Measurements from ENCODE around the gene ARRB1.
"Not testable (repeated sequence)": the region's sequence is repeated elsewhere in the genome, so short reads cannot be mapped to it uniquely, and the experiment has no call there.

ARRB1 gene

DNA sequence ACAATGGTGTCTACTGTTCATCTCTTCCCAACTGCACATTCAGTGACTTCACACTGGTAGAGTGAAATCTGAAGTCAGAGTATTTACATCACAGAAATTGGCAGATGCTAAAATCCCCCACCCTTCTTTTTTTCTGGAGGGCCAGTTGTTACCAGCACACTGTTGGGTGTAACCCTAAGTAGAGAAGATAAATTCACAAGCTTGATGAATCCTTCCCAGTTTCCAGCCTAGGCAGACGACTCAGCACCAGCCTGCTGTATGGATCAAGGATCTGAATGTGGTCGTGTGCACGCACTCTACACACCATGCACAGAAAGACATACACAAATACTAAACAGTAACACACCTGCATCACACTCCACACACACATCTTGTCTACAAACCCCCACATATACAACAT is 46.0 kb downstream of the ARRB1 start:
- no peak overlapping the region for H3K27ac ChIP-seq
- CTCF ChIA-PET, result no interaction called here
- TF ChIP-seq, protein P1, sequence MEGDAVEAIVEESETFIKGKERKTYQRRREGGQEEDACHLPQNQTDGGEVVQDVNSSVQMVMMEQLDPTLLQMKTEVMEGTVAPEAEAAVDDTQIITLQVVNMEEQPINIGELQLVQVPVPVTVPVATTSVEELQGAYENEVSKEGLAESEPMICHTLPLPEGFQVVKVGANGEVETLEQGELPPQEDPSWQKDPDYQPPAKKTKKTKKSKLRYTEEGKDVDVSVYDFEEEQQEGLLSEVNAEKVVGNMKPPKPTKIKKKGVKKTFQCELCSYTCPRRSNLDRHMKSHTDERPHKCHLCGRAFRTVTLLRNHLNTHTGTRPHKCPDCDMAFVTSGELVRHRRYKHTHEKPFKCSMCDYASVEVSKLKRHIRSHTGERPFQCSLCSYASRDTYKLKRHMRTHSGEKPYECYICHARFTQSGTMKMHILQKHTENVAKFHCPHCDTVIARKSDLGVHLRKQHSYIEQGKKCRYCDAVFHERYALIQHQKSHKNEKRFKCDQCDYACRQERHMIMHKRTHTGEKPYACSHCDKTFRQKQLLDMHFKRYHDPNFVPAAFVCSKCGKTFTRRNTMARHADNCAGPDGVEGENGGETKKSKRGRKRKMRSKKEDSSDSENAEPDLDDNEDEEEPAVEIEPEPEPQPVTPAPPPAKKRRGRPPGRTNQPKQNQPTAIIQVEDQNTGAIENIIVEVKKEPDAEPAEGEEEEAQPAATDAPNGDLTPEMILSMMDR (conservative IDR thresholded peaks at IDR 0.05; ENCODE audit: low read depth), result no peak
- POLR2A ChIA-PET (ENCODE audit: low non-redundant PET), result no interaction called here
- no peak for DNase-seq (ENCODE audit: low spot score)

DNA sequence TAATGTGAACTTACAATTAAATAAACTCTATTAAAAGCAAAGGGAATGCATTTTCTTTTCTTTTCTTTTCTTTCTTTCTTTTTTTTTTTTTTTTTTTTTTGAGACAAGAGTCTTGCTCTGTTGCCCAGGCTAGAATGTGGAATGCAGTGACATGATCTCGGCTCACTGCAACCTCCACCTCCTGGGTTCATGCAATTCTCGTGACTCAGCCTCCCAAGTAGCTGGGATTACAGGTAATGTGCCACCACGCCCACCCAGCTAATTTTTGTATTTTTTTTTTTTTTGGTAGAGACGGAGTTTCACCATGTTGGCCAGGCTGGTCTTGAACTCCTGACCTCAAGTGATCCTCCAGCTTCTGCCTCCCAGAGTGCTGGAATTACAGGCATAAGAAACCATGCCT is 46.5 kb downstream of the ARRB1 start:
- CTCF ChIA-PET, result interaction anchor here (0.5 kb wide), 1 partner anchor 31 kb away, joined by 3 read pairs; no protein-coding TSS in a partner anchor
- POLR2A ChIA-PET (ENCODE audit: low non-redundant PET); H3K27ac ChIP-seq; DNase-seq (ENCODE audit: low spot score): not testable (repeated sequence)

DNA sequence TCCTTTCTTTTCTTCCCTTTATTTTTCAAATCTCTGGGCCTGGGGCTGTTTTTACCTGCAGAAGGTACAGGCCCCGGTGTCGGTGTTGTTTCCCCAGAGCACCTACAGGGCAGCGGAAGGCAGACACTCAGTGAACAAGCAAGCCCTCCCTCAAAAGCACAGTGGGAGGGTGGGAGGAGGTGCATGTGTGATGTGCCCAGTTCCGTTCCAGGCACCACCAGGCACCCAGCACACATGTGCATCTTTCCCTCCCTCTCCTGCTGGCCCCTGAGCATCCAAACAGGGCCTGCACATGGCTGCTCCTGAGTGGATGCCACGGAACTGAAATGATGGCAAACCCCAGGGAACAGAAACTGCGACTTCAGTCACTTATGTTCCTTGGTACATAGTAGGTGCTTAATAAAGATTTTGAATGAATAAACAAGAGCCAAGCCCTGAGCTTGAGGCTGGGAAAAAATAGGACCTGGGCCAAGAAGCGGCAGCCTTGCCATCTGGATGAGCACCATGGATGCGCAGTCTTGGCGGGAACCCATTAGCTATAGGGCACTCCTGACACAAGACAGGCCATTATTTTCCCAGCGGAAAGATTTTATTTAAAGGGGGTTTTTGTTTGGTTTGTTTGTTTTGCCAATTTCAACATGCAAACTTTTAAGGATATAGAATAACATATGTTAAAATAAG is 47.8 kb downstream of the ARRB1 start:
- H3K27ac ChIP-seq, result no peak overlapping the region
- ChIA-PET CTCF (no interaction called here), POLR2A (ENCODE audit: low non-redundant PET) (no interaction called here)
- no peak for DNase-seq (ENCODE audit: low spot score)
- TF ChIP-seq, protein P1 (conservative IDR thresholded peaks at IDR 0.05; ENCODE audit: low read depth), result no peak

DNA sequence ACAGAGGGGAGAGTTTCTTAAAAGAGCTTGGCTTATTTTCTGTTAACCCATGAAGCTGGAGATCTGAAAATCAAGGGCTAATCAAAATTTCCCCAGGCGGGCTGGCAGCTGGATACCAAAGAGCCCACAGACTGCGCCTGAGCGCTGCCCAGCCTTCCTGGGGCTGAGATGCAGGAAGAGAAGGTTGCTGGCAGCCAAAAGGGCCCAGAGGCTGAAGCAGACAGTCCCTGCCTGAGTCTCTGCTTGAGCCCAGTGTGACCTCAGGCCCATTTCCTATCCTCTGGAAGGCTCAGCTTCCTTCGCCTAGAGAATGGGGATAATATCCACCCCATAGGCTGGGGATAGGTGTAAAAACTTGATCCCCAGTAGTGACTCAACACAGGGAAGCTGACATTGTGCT is 49.1 kb downstream of the ARRB1 start:
- TF ChIP-seq, protein P1 (conservative IDR thresholded peaks at IDR 0.05; ENCODE audit: low read depth), result no peak
- H3K27ac ChIP-seq, result no peak overlapping the region
- CTCF ChIA-PET, result interaction anchor here (0.6 kb wide), 1 partner anchor 82 kb away, joined by 3 read pairs; no protein-coding TSS in a partner anchor
- DNase-seq (ENCODE audit: low spot score), result no peak
- POLR2A ChIA-PET (ENCODE audit: low non-redundant PET), result no interaction called here

DNA sequence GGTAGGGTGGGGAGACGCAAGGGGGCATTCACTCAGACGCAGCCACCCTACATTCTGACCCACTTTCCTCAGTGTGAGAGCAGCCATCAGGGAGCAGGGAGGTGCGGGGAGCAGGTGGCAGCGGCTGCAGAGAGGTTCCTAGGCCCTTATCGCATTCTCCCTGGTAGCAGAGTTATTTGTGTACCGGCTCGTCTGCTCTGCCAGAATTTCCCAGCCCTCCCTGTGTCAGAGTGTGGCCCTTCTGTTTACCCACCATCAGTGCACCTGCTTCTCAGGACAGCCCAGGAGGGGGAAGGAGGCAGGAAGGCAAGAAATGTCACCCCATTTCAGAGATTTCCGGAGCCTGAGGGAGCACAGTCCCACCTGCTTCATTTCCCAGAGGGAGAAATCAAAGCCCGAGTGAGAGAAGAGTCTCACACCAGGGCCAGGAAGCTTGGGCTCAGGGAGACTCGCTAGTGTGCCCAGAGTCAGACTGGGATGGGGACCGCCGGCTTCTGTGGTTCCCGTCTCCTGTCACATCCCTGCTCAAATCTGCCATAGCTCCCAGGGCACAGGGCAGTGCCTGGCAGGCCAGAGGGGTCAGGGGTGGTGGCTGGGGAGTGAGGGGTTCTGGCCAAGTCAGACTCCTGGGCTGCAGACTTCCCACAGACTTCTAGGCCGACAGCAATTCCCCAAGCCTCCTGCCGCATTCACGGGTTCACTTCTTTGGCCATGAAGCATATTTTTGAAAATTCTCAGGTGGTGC is 49.7 kb downstream of the ARRB1 start:
- no peak for DNase-seq (ENCODE audit: low spot score)
- H3K27ac ChIP-seq, result no peak overlapping the region
- CTCF ChIA-PET, result interaction anchor here (0.6 kb wide), 1 partner anchor 83 kb away, joined by 3 read pairs; no protein-coding TSS in a partner anchor
- POLR2A ChIA-PET (ENCODE audit: low non-redundant PET), result no interaction called here
- TF ChIP-seq, protein P1 (conservative IDR thresholded peaks at IDR 0.05; ENCODE audit: low read depth), result no peak

DNA sequence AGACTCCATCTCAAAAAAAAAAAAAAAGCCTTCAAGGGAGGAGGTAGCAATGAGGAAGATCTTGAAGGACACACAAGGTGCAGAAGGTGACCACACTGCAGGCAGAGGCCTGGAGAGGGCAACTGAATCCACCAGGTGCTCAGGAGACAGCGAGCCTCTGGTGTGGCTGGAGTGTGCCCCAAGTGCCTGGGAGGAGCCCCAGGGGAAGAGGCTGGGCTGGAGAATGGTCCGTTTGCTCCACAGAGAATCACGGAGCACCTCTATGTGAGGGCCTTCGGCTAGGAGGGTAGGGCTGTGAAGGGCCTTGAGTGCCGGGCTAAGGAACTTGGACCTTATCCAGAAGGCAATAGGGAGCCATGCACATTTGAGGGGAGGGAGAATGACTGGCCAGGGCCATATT is 50.3 kb downstream of the ARRB1 start:
- TF ChIP-seq, protein P1 (conservative IDR thresholded peaks at IDR 0.05; ENCODE audit: low read depth), result no peak
- ChIA-PET POLR2A (ENCODE audit: low non-redundant PET) (no interaction called here), CTCF (no interaction called here)
- H3K27ac ChIP-seq, result no peak overlapping the region
- no peak for DNase-seq (ENCODE audit: low spot score)

DNA sequence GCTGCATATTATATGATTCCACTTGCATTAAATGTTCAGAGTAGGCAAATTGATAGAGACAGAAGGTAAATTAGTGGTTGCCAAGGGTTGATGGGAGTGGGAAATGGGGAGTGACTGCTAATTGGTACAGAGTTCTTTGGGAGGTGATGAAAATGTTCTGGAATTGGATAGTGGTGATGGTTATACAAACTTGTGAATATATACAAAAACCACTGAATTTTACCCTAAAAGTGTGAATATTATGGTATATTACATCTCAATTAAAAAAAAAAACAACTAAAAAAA is 52.5 kb downstream of the ARRB1 start:
- ChIA-PET CTCF (interaction anchor here (0.5 kb wide), 1 partner anchor 79 kb away, joined by 4 read pairs; no protein-coding TSS in a partner anchor), POLR2A (ENCODE audit: low non-redundant PET) (no interaction called here)
- no peak overlapping the region for H3K27ac ChIP-seq
- TF ChIP-seq, protein P1 (conservative IDR thresholded peaks at IDR 0.05; ENCODE audit: low read depth), result no peak
- no peak for DNase-seq (ENCODE audit: low spot score)
